Fibroblast of lung (primary cell): ENCODE results near the gene SLC17A4. TPM values are rescaled to one million over a fixed set of nuclear protein-coding genes. Genes with fewer than 3 reads are reported as not detected.

Experiments
- DNase-seq, 2 donors: peaks; one replicate each; pipeline versions ENCODE4 v3.0.0 to v3.0.0-alpha.2; 2010; ENCODE audit warnings: low read depth in 2 of 2
- H2AFZ ChIP-seq: 2 replicates; pipeline ENCODE4 v1.5.1; 2012; ENCODE audit warnings: low read length, control low read depth, inconsistent platforms
- H3K27ac ChIP-seq: 2 replicates; pipeline ENCODE4 v1.5.1; 2011; ENCODE audit warnings: low read length, control low read depth; ENCODE audit not compliant: insufficient read depth
- H3K27me3 ChIP-seq: 2 replicates; pipeline ENCODE4 v1.5.1; 2011; ENCODE audit warnings: mild to moderate bottlenecking, low read length; ENCODE audit not compliant: control insufficient read depth, insufficient read depth
- H3K36me3 ChIP-seq: 2 replicates; pipeline ENCODE4 v1.5.1; 2011; ENCODE audit warnings: low read length; ENCODE audit not compliant: control insufficient read depth, insufficient read depth
- H3K4me1 ChIP-seq: 2 replicates; pipeline ENCODE4 v1.5.1; 2011; ENCODE audit warnings: low read length; ENCODE audit not compliant: control insufficient read depth, insufficient read depth; ENCODE audit errors: extremely low read depth
- H3K4me2 ChIP-seq: 2 replicates; pipeline ENCODE4 v1.5.1; 2011; ENCODE audit warnings: low read length, control low read depth; ENCODE audit not compliant: insufficient read depth; ENCODE audit errors: extremely low read depth
- H3K4me3 ChIP-seq, 4 experiments: fragments of 200-600 bp in 1 of 4; sonication (generic) in 1 of 4; replicated peaks in 1 of 4; 2 replicates each; pipeline ENCODE4 v1.5.1; 2011 to 2016; ENCODE audit warnings: low read length in 4 of 4, low read depth in 3 of 4, mild to moderate bottlenecking in 3 of 4, control low read depth in 2 of 4, inconsistent platforms in 1 of 4, mixed read lengths in 1 of 4; ENCODE audit not compliant: insufficient read depth in 1 of 4; ENCODE audit errors: control extremely low read depth in 1 of 4
- H3K79me2 ChIP-seq: 2 replicates; pipeline ENCODE4 v1.5.1; 2012; ENCODE audit warnings: mild to moderate bottlenecking, low read length, inconsistent platforms; ENCODE audit not compliant: control insufficient read depth, insufficient read depth
- H3K9ac ChIP-seq: 2 replicates; pipeline ENCODE4 v1.5.1; 2011; ENCODE audit warnings: mild to moderate bottlenecking, low read length, control low read depth; ENCODE audit not compliant: insufficient read depth
- H3K9me3 ChIP-seq: 2 replicates; pipeline ENCODE4 v1.5.1; 2012; ENCODE audit warnings: low read depth, low read length; ENCODE audit not compliant: control insufficient read depth, insufficient read depth
- H4K20me1 ChIP-seq: 2 replicates; pipeline ENCODE4 v1.5.1; 2011; ENCODE audit warnings: low read length; ENCODE audit not compliant: control insufficient read depth, insufficient read depth; ENCODE audit errors: extremely low read depth
- CTCF ChIP-seq, 2 donors: IDR thresholded peaks in 1 of 2; conservative IDR thresholded peaks in 1 of 2; 1 replicate in 1 of 2; 2 replicates in 1 of 2; pipeline ENCODE4 v1.5.1; 2011 to 2012; ENCODE audit warnings: low read length in 2 of 2, control low read depth in 1 of 2, inconsistent platforms in 1 of 2, low read depth in 1 of 2, mild to moderate bottlenecking in 1 of 2
- EZH2 ChIP-seq: IDR thresholded peaks from 2 replicates; pipeline ENCODE4 v1.5.1; 2012; ENCODE audit warnings: low read length, control low read depth, mild to moderate bottlenecking; ENCODE audit errors: missing control alignments
- polyA plus RNA-seq, 2 donors: library from polyadenylated mRNA; depleted of rRNA in 1 of 2; stranded (reverse) in 1 of 2; unstranded in 1 of 2; fragments of >200 nt; gene quantifications; 2 replicates each; pipeline ENCODE4 v1.2.1, GENCODE V29; 2011 to 2012; ENCODE audit warnings: missing spikeins in 1 of 2
- total RNA-seq: library from RNA; depleted of rRNA; stranded (reverse); fragments of >200 nt; gene quantifications from 2 replicates; pipeline ENCODE4 v1.2.1, GENCODE V29; 2014

SLC17A4 gene
- total and polyA plus RNA-seq, 2 donors (not counting 1 experiment from before 2014, with no cell fraction given), result not detected

- Histone ChIP-seq H3K27ac (no peak overlapping the region), H3K27me3 (no peaks in the 10 kb centered on the region), H3K9me3 (no peaks in the 10 kb centered on the region), H3K79me2 (no peaks in the 10 kb centered on the region), H2AFZ (no peak overlapping the region), H3K36me3 (no peaks in the 10 kb centered on the region), H3K9ac (no peak overlapping the region), H3K4me2 (no peak overlapping the region), H3K4me1 (no peaks in the 10 kb centered on the region), H4K20me1 (no peaks in the 10 kb centered on the region), H3K4me3 (no peak overlapping the region)
- DNase-seq, result no peak
- no peak for TF ChIP-seq EZH2
These were observed 61.7 kb downstream of the SLC17A4 start for GRCh38 chr6:25816252-25816651.

GRCh38 chr6:25821341-25821740 lies 66.8 kb downstream of the SLC17A4 start:
- H3K27ac ChIP-seq, result no peak overlapping the region
- H3K9ac ChIP-seq, result no peak overlapping the region
- H3K4me3 ChIP-seq, result no peak overlapping the region
- no peaks in the 10 kb centered on the region for H3K36me3 ChIP-seq
- no peaks in the 10 kb centered on the region for H3K9me3 ChIP-seq
- H3K4me1 ChIP-seq, result no peaks in the 10 kb centered on the region
- TF ChIP-seq CTCF (conservative IDR thresholded peaks at IDR 0.05 in 1 of 2, IDR thresholded peaks at IDR 0.05 in 1 of 2; ENCODE audit: low read depth in 1 of 2, low read length in 2 of 2) (no peak), EZH2 (no peak)
- H2AFZ ChIP-seq, result no peak overlapping the region
- H3K4me2 ChIP-seq, result no peak overlapping the region
- H3K79me2 ChIP-seq, result no peaks in the 10 kb centered on the region
- H4K20me1 ChIP-seq, result no peaks in the 10 kb centered on the region
- no peaks in the 10 kb centered on the region for H3K27me3 ChIP-seq
- no peak for DNase-seq

- TF ChIP-seq EZH2 (no peak), CTCF (conservative IDR thresholded peaks at IDR 0.05 in 1 of 2, IDR thresholded peaks at IDR 0.05 in 1 of 2; ENCODE audit: low read depth in 1 of 2, low read length in 2 of 2) (no peak)
- no peak overlapping the region for H3K9ac ChIP-seq
These were observed 74.8 kb downstream of the SLC17A4 start for GRCh38 chr6:25829375-25829774.

More at GRCh38 chr6:25829375-25829774, 74.8 kb downstream of the SLC17A4 start:
- H3K4me1 ChIP-seq, result no peaks in the 10 kb centered on the region
- no peaks in the 10 kb centered on the region for H4K20me1 ChIP-seq
- H3K27me3 ChIP-seq, result no peaks in the 10 kb centered on the region
- DNase-seq, result no peak
- no peaks in the 10 kb centered on the region for H3K9me3 ChIP-seq
- H3K79me2 ChIP-seq, result no peaks in the 10 kb centered on the region
- H2AFZ ChIP-seq, result no peak overlapping the region
- H3K36me3 ChIP-seq, result no peaks in the 10 kb centered on the region
- no peak overlapping the region for H3K27ac ChIP-seq
- H3K4me2 ChIP-seq, result no peak overlapping the region
- H3K4me3 ChIP-seq, result no peak overlapping the region
